GM18502 (cell line): ENCODE data around the gene FZD1.

Experiments
- ATAC-seq: cut with Tn5 transposase; IDR thresholded peaks from one replicate; pipeline ENCODE4 v1.9.1; 2021; ENCODE audit warnings: mild to moderate bottlenecking; ENCODE audit not compliant: unreplicated experiment, poor library complexity

FZD1 gene

DNA sequence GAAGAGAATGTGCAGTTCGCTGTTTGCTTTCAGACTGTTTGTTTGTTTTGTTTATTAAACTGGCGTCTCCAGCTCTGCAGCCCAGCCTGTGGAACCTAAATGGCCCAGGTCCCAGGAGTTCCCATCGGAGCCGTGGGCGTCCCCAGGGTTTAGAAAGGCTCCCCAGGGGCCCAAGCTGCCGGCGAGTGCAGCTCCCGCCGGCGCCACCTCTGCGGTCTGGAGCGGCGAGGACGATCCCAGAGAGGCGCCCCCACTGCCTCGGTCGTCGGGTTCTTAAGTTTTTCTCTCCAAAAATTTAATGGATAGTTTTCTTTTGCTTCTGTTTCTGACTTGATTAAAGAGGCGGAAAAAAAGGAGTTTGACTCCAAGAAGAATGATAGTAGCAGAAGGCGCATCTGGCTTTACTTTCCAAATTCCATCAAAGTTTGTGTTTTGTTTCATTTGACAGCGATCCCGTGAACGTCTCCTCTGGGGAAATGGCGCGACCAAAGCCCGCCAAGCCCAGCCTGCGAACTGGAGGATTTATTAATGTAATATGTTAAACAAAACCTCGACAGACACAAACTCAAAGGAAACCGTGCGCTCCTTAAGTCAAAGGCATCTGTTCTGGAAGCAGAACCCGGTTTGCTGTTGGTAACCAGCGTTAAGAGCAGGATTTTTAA is 718 bp upstream of the FZD1 start:
- ATAC-seq, result no peak

GRCh38 chr7:91264924-91265681 is 870 bp downstream of the FZD1 start:
- ATAC-seq, result peak; percentile 44

DNA sequence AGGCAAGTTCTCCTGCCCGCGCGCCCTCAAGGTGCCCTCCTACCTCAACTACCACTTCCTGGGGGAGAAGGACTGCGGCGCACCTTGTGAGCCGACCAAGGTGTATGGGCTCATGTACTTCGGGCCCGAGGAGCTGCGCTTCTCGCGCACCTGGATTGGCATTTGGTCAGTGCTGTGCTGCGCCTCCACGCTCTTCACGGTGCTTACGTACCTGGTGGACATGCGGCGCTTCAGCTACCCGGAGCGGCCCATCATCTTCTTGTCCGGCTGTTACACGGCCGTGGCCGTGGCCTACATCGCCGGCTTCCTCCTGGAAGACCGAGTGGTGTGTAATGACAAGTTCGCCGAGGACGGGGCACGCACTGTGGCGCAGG is 1.4 kb downstream of the FZD1 start:
- ATAC-seq, result no peak

DNA sequence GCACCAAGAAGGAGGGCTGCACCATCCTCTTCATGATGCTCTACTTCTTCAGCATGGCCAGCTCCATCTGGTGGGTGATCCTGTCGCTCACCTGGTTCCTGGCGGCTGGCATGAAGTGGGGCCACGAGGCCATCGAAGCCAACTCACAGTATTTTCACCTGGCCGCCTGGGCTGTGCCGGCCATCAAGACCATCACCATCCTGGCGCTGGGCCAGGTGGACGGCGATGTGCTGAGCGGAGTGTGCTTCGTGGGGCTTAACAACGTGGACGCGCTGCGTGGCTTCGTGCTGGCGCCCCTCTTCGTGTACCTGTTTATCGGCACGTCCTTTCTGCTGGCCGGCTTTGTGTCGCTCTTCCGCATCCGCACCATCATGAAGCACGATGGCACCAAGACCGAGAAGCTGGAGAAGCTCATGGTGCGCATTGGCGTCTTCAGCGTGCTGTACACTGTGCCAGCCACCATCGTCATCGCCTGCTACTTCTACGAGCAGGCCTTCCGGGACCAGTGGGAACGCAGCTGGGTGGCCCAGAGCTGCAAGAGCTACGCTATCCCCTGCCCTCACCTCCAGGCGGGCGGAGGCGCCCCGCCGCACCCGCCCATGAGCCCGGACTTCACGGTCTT is 1.9 kb downstream of the FZD1 start:
- ATAC-seq, result no peak

- ATAC-seq, result no peak
These were observed 2.5 kb downstream of the FZD1 start for GRCh38 chr7:91266689-91267090.

- no peak for ATAC-seq
These were observed 3.1 kb downstream of the FZD1 start for GRCh38 chr7:91267171-91267955.

DNA sequence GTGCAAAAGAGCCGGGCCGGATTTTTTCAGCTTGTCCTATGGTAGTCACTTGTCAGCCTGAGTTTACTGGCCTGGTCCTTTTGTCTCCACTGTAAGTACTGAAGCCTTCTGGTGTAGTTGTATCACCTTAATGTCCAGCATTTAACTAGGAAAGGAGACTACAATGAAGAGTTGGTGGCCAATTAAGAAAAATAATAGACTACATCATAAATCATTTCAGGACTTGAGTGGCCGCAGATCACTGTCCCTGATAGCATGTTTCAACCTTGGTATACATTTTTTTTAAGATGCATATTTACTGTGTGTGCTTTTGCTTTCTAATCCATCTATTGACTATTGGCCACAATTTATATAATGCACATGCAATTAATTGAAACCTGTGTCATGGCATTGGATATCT is 6.1 kb downstream of the FZD1 start:
- ATAC-seq, result no peak

- ATAC-seq, result peak; percentile 94
These were observed 12.7 kb downstream of the FZD1 start for GRCh38 chr7:91276909-91277308.

- peak; percentile 70 for ATAC-seq
These were observed 16.0 kb downstream of the FZD1 start for GRCh38 chr7:91280185-91280584.

GRCh38 chr7:91280604-91281003 is 16.4 kb downstream of the FZD1 start:
- no peak for ATAC-seq

DNA sequence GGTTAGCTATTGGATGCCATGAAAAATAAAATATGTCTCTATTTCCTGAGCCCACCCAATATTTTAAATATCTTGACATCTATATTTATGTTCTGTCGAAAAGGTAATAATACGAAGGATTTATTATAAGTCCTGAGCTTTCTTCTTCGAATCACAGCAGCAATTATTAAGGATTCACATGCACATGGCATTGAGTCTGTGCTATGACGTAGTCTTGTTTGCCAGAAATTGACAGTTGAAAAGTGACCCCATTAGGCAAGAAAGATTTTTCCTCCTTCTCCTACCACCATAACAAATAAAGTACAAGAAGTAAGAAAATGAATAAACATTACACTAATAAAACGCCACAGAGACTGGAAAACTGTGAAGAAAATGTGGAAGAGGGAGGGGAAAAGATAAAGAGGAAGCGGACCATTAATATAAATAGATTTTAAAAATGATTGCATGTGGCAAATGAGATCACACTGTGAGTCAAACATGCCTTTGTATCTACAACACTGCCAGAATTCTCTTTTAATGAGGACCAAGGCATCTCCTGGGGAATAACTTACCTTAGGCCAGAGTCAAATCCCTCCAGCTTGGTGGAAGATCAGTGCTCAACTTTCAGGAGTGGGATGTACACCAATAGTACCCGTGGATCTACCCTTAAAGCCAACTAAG is 21.6 kb downstream of the FZD1 start:
- no peak for ATAC-seq

DNA sequence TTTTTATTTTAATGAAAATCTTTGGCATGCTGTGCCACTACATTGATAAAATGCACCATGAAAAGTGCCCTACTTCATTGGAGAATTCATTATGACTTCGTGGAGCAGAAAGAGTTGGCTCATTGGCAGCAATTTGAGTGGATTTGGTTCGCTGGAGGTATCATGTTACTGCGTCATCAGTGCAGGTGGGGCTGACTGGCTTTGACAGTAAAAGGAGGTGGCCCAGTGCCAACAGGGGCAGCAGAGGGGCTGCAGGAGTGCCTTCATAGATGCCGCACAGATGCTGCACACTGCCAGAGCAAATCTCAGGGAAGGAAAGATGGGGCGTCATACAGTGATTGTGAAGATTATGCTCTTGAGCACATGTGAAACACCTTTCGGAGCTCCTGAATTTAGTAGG is 22.2 kb downstream of the FZD1 start:
- ATAC-seq, result no peak

GRCh38 chr7:91287371-91288084 is 23.3 kb downstream of the FZD1 start:
- ATAC-seq, result no peak

DNA sequence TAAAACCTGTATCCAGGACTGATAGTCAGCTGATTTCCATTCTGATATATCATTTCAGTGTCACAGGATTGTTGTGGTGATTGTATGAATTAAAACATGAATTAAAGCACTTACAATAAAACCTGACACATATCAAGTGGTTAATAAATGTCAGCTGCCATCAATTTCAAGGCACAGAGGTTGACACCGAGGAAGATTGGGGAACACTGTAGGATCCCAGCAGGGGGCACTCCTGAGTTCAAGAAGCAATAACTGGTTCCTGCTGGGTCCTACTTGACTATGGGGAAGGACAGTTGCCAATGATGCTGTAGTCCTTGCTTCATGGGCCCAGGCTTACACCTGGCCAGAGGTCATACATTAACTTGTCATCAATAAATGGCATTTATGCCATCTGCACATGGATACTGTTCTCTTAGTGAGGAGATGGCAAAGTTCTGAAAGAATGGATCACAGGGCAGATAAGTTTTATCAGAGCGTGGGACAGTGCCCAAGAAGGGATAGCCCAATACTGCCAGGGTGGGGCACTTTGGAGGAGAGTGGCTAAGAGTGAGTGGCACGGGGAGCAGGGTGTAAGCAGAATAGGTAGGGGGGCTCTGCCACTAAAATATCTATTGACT is 24.1 kb downstream of the FZD1 start:
- ATAC-seq, result no peak

DNA sequence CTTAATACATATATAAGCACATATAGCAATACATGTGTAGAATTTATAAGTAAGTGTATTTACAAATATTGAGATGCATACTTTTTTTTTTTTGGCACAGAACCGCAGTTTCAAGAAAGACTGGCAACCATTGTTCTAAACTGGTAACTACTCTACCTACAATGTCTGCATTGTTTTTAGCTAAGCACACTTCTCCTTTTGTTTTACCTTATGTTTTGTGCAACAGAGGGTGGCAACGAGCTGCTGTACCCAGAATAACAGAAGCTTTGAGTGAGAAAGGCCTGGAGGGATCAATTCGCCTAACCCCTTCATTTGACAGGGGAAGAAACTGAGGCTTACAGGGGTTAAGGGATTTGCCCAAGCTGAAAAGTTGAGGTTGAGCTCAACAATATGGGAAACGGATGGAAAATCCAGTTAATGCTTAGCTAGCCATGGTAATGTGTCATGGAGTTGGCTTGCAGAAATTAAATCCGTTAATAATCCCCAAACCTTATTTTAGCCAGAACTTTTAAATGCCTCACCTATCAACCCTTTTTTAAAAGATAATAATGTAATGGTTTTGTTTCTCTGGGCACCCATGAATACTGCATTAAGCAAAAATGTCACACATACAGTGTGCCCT is 25.5 kb downstream of the FZD1 start:
- ATAC-seq, result no peak

DNA sequence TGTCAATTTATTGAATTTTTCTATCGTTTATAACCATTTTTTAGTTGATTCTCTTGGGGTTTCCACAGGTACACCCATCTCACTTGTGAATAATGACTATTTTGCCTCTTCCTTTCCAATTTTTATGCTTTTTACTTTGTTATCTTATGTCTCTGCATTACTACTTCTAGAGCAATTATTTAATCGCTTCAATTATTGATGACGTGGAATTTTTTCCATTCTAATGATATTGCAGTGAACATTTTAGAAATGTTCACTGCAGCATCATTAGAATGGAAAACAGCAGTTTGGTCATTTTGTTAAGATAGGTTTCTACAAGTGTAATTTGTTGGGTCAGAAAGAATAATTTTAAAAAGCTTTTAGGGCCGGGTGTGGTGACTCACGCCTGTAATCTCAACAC is 27.1 kb downstream of the FZD1 start:
- ATAC-seq, result no peak

- no peak for ATAC-seq
These were observed 27.7 kb downstream of the FZD1 start for GRCh38 chr7:91291902-91292301.

GRCh38 chr7:91292506-91292905 is 28.3 kb downstream of the FZD1 start:
- no peak for ATAC-seq

GRCh38 chr7:91293136-91293535 is 28.9 kb downstream of the FZD1 start:
- ATAC-seq, result no peak
